ENCODE measurements around the gene BEX2. TPM values are rescaled to one million over a fixed set of nuclear protein-coding genes. Genes with fewer than 3 reads are reported as not detected.
"Not testable (repeated sequence)": the region's sequence is repeated elsewhere in the genome, so short reads cannot be mapped to it uniquely, and the experiment has no call there.

Gene BEX2
- total RNA-seq (1 to 10 TPM; 2.3 to 4.7 TPM), polyA plus RNA-seq (10 to 100 TPM in 1 of 2 donors, 1 to 10 TPM in 1; 2.6 to 13.4 TPM)
- long read RNA-seq, donor 1, partial matches to known transcripts: 0 of 4 reads
- long read RNA-seq, donor 1, other reads (novel, unspliced or antisense): 0 of 4 reads
- long read RNA-seq, donor 2, partial matches to known transcripts: 0 of 1 reads
- long read RNA-seq, donor 2, other reads (novel, unspliced or antisense): 0 of 1 reads

- Histone ChIP-seq H3K9me3 (ENCODE audit: control insufficient read depth, low read length) (no peaks in the 10 kb centered on the region), H3K4me3 (ENCODE audit: low read length in 2 of 2) (peak within 1 kb of the TSS in 1 of 2 donors; percentile 15), H3K36me3 (ENCODE audit: control insufficient read depth in 1 of 2, insufficient read depth in 2 of 2, low read length in 1 of 2) (no peaks in the 10 kb centered on the region), H3K4me1 (ENCODE audit: control insufficient read depth in 1 of 2, insufficient read depth in 2 of 2, low read length in 2 of 2) (no peaks in the 10 kb centered on the region), H3K27ac (ENCODE audit: low read depth in 1 of 2, low read length in 2 of 2) (no peak within 1 kb of the TSS), H3K27me3 (ENCODE audit: control insufficient read depth in 1 of 2, insufficient read depth in 2 of 2, low read length in 1 of 2) (no peaks in the 10 kb centered on the region)
- 2 to 31% methylated on average over 47 to 52 of the region's 52 CpGs for WGBS, 2 donors
- peak; percentile 48 for ATAC-seq (ENCODE audit: low FRiP score)
- intact Hi-C loops (cut with DNase I): no loop called here
- DNase-seq: peak; percentile 67 to 81
These were observed at the start of gene BEX2 for GRCh38 chrX:103310555-103311398. BEX2 (minus strand) TSS chrX:103310990; CDS start chrX:103309976, 1,014 bp downstream.

GRCh38 chrX:103360092-103360491 is 49.3 kb upstream of the BEX2 start:
- H3K4me3 ChIP-seq (ENCODE audit: low read length in 2 of 2): no peak overlapping the region
- ATAC-seq (ENCODE audit: low FRiP score) (no peak), DNase-seq (no peak)
- no peaks in the 10 kb centered on the region for H3K9me3 ChIP-seq (ENCODE audit: control insufficient read depth, low read length)
- H3K27ac ChIP-seq (ENCODE audit: low read depth in 1 of 2, low read length in 2 of 2): no peak overlapping the region
- intact Hi-C loops (cut with DNase I): loop anchor here in 1 of 2 donors (5.0 kb wide), 1 partner anchor 42 kb away; no protein-coding TSS in a partner anchor
- WGBS, 2 donors: 59 to 86% methylated on average over 2 of the region's 2 CpGs
- no peaks in the 10 kb centered on the region for H3K27me3 ChIP-seq (ENCODE audit: control insufficient read depth in 1 of 2, insufficient read depth in 2 of 2, low read length in 1 of 2)
- no peaks in the 10 kb centered on the region for H3K4me1 ChIP-seq (ENCODE audit: control insufficient read depth in 1 of 2, insufficient read depth in 2 of 2, low read length in 2 of 2)
- H3K36me3 ChIP-seq (ENCODE audit: control insufficient read depth in 1 of 2, insufficient read depth in 2 of 2, low read length in 1 of 2): no peaks in the 10 kb centered on the region

GRCh38 chrX:103359605-103360004 is 48.8 kb upstream of the BEX2 start:
- not testable (repeated sequence) for H3K27me3 ChIP-seq (ENCODE audit: control insufficient read depth in 1 of 2, insufficient read depth in 2 of 2, low read length in 1 of 2); DNase-seq; H3K9me3 ChIP-seq (ENCODE audit: control insufficient read depth, low read length); ATAC-seq (ENCODE audit: low FRiP score); H3K36me3 ChIP-seq (ENCODE audit: control insufficient read depth in 1 of 2, insufficient read depth in 2 of 2, low read length in 1 of 2); H3K4me1 ChIP-seq (ENCODE audit: control insufficient read depth in 1 of 2, insufficient read depth in 2 of 2, low read length in 2 of 2); H3K4me3 ChIP-seq (ENCODE audit: low read length in 2 of 2); H3K27ac ChIP-seq (ENCODE audit: low read depth in 1 of 2, low read length in 2 of 2)
- WGBS, 2 donors: 90 to 95% methylated on average over 3 of the region's 3 CpGs
- intact Hi-C loops (cut with DNase I): loop anchor here in 1 of 2 donors (5.0 kb wide), 1 partner anchor 43 kb away; no protein-coding TSS in a partner anchor

GRCh38 chrX:103357871-103358270 is 47.1 kb upstream of the BEX2 start:
- Histone ChIP-seq H3K4me3 (ENCODE audit: low read length in 2 of 2) (peak overlapping the region in 1 of 2 donors; percentile 91), H3K9me3 (ENCODE audit: control insufficient read depth, low read length) (no peaks in the 10 kb centered on the region), H3K27me3 (ENCODE audit: control insufficient read depth in 1 of 2, insufficient read depth in 2 of 2, low read length in 1 of 2) (no peaks in the 10 kb centered on the region), H3K4me1 (ENCODE audit: control insufficient read depth in 1 of 2, insufficient read depth in 2 of 2, low read length in 2 of 2) (no peaks in the 10 kb centered on the region), H3K36me3 (ENCODE audit: control insufficient read depth in 1 of 2, insufficient read depth in 2 of 2, low read length in 1 of 2) (no peaks in the 10 kb centered on the region), H3K27ac (ENCODE audit: low read depth in 1 of 2, low read length in 2 of 2) (no peak overlapping the region)
- intact Hi-C loops (cut with DNase I): no loop called here
- 88 to 90% methylated on average over 2 of the region's 2 CpGs for WGBS, 2 donors
- ATAC-seq (ENCODE audit: low FRiP score): no peak
- no peak for DNase-seq

GRCh38 chrX:103356858-103357257 is 46.1 kb upstream of the BEX2 start:
- intact Hi-C loops (cut with DNase I): no loop called here

GRCh38 chrX:103356130-103356798 is 45.5 kb upstream of the BEX2 start, which contains the start of gene TCEAL9:
TCEAL9 (plus strand) TSS chrX:103356506; CDS start chrX:103357685, 1,179 bp downstream.
- Histone ChIP-seq H3K4me1 (ENCODE audit: control insufficient read depth in 1 of 2, insufficient read depth in 2 of 2, low read length in 2 of 2) (no peaks in the 10 kb centered on the region), H3K36me3 (ENCODE audit: control insufficient read depth in 1 of 2, insufficient read depth in 2 of 2, low read length in 1 of 2) (no peaks in the 10 kb centered on the region), H3K27me3 (ENCODE audit: control insufficient read depth in 1 of 2, insufficient read depth in 2 of 2, low read length in 1 of 2) (no peaks in the 10 kb centered on the region), H3K4me3 (ENCODE audit: low read length in 2 of 2) (peak within 1 kb of the TSS; percentile 23 to 91), H3K27ac (ENCODE audit: low read depth in 1 of 2, low read length in 2 of 2) (peak within 1 kb of the TSS; percentile 36 to 92), H3K9me3 (ENCODE audit: control insufficient read depth, low read length) (no peaks in the 10 kb centered on the region)
- 0 to 25% methylated on average over 18 of the region's 18 CpGs for WGBS, 2 donors
- ATAC-seq (ENCODE audit: low FRiP score): peak; percentile 95
- intact Hi-C loops (cut with DNase I): no loop called here
- peak; percentile 77 to 82 for DNase-seq

More at GRCh38 chrX:103356858-103357257, 46.1 kb upstream of the BEX2 start:
- Histone ChIP-seq H3K9me3 (ENCODE audit: control insufficient read depth, low read length) (no peaks in the 10 kb centered on the region), H3K27ac (ENCODE audit: low read depth in 1 of 2, low read length in 2 of 2) (peak overlapping the region; percentile 36 to 92), H3K36me3 (ENCODE audit: control insufficient read depth in 1 of 2, insufficient read depth in 2 of 2, low read length in 1 of 2) (no peaks in the 10 kb centered on the region), H3K27me3 (ENCODE audit: control insufficient read depth in 1 of 2, insufficient read depth in 2 of 2, low read length in 1 of 2) (no peaks in the 10 kb centered on the region), H3K4me1 (ENCODE audit: control insufficient read depth in 1 of 2, insufficient read depth in 2 of 2, low read length in 2 of 2) (no peaks in the 10 kb centered on the region), H3K4me3 (ENCODE audit: low read length in 2 of 2) (peak overlapping the region; percentile 23 to 91)
- WGBS, 2 donors: 1 to 21% methylated on average over 13 of the region's 13 CpGs
- DNase-seq (no peak), ATAC-seq (ENCODE audit: low FRiP score) (peak; percentile 80)

- Histone ChIP-seq H3K27me3 (ENCODE audit: control insufficient read depth in 1 of 2, insufficient read depth in 2 of 2, low read length in 1 of 2) (no peaks in the 10 kb centered on the region), H3K4me1 (ENCODE audit: control insufficient read depth in 1 of 2, insufficient read depth in 2 of 2, low read length in 2 of 2) (no peaks in the 10 kb centered on the region), H3K4me3 (ENCODE audit: low read length in 2 of 2) (no peak overlapping the region), H3K36me3 (ENCODE audit: control insufficient read depth in 1 of 2, insufficient read depth in 2 of 2, low read length in 1 of 2) (no peaks in the 10 kb centered on the region), H3K27ac (ENCODE audit: low read depth in 1 of 2, low read length in 2 of 2) (no peak overlapping the region), H3K9me3 (ENCODE audit: control insufficient read depth, low read length) (no peaks in the 10 kb centered on the region)
- no peak for DNase-seq
- WGBS, 2 donors: 39 to 42% methylated on average over 29 of the region's 29 CpGs
- intact Hi-C loops (cut with DNase I): loop anchor here in 1 of 2 donors (5.0 kb wide), 1 partner anchor 114 kb away; no protein-coding TSS in a partner anchor
- no peak for ATAC-seq (ENCODE audit: low FRiP score)
These were observed 37.0 kb upstream of the BEX2 start for GRCh38 chrX:103347682-103348397.

GRCh38 chrX:103344606-103345005 is 33.8 kb upstream of the BEX2 start:
- Histone ChIP-seq H3K27ac (ENCODE audit: low read depth in 1 of 2, low read length in 2 of 2) (no peak overlapping the region), H3K9me3 (ENCODE audit: control insufficient read depth, low read length) (no peaks in the 10 kb centered on the region), H3K4me3 (ENCODE audit: low read length in 2 of 2) (no peak overlapping the region), H3K4me1 (ENCODE audit: control insufficient read depth in 1 of 2, insufficient read depth in 2 of 2, low read length in 2 of 2) (no peaks in the 10 kb centered on the region), H3K27me3 (ENCODE audit: control insufficient read depth in 1 of 2, insufficient read depth in 2 of 2, low read length in 1 of 2) (no peaks in the 10 kb centered on the region), H3K36me3 (ENCODE audit: control insufficient read depth in 1 of 2, insufficient read depth in 2 of 2, low read length in 1 of 2) (no peaks in the 10 kb centered on the region)
- ATAC-seq (ENCODE audit: low FRiP score) (no peak), DNase-seq (no peak)
- 57 to 88% methylated on average over 2 of the region's 2 CpGs for WGBS, 2 donors
- intact Hi-C loops (cut with DNase I): loop anchor here (2.0 to 5.0 kb wide), 2 partner anchors 118 to 120 kb away; no protein-coding TSS in a partner anchor
